Measurements from ENCODE around the gene NKD2.

Gene NKD2

GRCh38 chr5:1083823-1084605 is 75.4 kb downstream of the NKD2 start:
- TF ChIP-seq CTCF (conservative IDR thresholded peaks at IDR 0.05; ENCODE audit: control insufficient read depth, insufficient read depth, low read depth, low read length) = no peak
- no peak overlapping the region for H3K4me3 ChIP-seq (ENCODE audit: control insufficient read depth, low read depth, low read length)
- no peak for DNase-seq (ENCODE audit: low read depth)

GRCh38 chr5:1085391-1085790 is 76.8 kb downstream of the NKD2 start:
- no peak overlapping the region for H3K4me3 ChIP-seq (ENCODE audit: control insufficient read depth, low read depth, low read length)
- DNase-seq (ENCODE audit: low read depth) = no peak
- no peak for TF ChIP-seq CTCF (conservative IDR thresholded peaks at IDR 0.05; ENCODE audit: control insufficient read depth, insufficient read depth, low read depth, low read length)

GRCh38 chr5:1086137-1086536 is 77.5 kb downstream of the NKD2 start:
- DNase-seq (ENCODE audit: low read depth) = no peak
- TF ChIP-seq CTCF (conservative IDR thresholded peaks at IDR 0.05; ENCODE audit: control insufficient read depth, insufficient read depth, low read depth, low read length) = no peak
- no peak overlapping the region for H3K4me3 ChIP-seq (ENCODE audit: control insufficient read depth, low read depth, low read length)

- no peak overlapping the region for H3K4me3 ChIP-seq (ENCODE audit: control insufficient read depth, low read depth, low read length)
- no peak for TF ChIP-seq CTCF (conservative IDR thresholded peaks at IDR 0.05; ENCODE audit: control insufficient read depth, insufficient read depth, low read depth, low read length)
- no peak for DNase-seq (ENCODE audit: low read depth)
Observed at GRCh38 chr5:1086871-1087270, 78.3 kb downstream of the NKD2 start.

GRCh38 chr5:1087428-1087827 is 78.8 kb downstream of the NKD2 start:
- no peak overlapping the region for H3K4me3 ChIP-seq (ENCODE audit: control insufficient read depth, low read depth, low read length)
- no peak for TF ChIP-seq CTCF (conservative IDR thresholded peaks at IDR 0.05; ENCODE audit: control insufficient read depth, insufficient read depth, low read depth, low read length)

GRCh38 chr5:1088031-1088430 is 79.4 kb downstream of the NKD2 start:
- TF ChIP-seq CTCF (conservative IDR thresholded peaks at IDR 0.05; ENCODE audit: control insufficient read depth, insufficient read depth, low read depth, low read length) = no peak
- no peak for DNase-seq (ENCODE audit: low read depth)
- H3K4me3 ChIP-seq (ENCODE audit: control insufficient read depth, low read depth, low read length) = no peak overlapping the region

More at GRCh38 chr5:1087428-1087827, 78.8 kb downstream of the NKD2 start:
- no peak for DNase-seq (ENCODE audit: low read depth)
